ENCODE data around the gene EDEM1. TPM values are rescaled to one million over a fixed set of nuclear protein-coding genes. Genes with fewer than 3 reads are reported as not detected.

The EDEM1 gene
- total RNA-seq, 1 donor from 2014 or later = 62.7 TPM

- Histone ChIP-seq H3K4me3 (ENCODE audit: insufficient read depth, low read depth, low read length) (peak overlapping the region; percentile 3), H3K9ac (ENCODE audit: low read length) (no peak overlapping the region), H2AFZ (ENCODE audit: low read depth, low read length) (no peak overlapping the region), H3K4me2 (ENCODE audit: low read length) (peak overlapping the region; percentile 64), H3K9me3 (ENCODE audit: insufficient read depth, low read depth, low read length) (no peaks in the 10 kb centered on the region), H3K79me2 (ENCODE audit: insufficient read depth, low read length) (peaks cover 70% of the 10 kb centered on the region), H3K27me3 (ENCODE audit: insufficient read depth, low read length) (no peaks in the 10 kb centered on the region), H4K20me1 (ENCODE audit: insufficient read depth, low read length) (peaks cover 32% of the 10 kb centered on the region), H3K36me3 (ENCODE audit: insufficient read depth, low read length) (no peaks in the 10 kb centered on the region), H3K27ac (ENCODE audit: low read depth, low read length) (no peak overlapping the region), H3K4me1 (ENCODE audit: insufficient read depth, low read length) (peaks cover 33% of the 10 kb centered on the region)
- Mint-ChIP-seq H3K27ac (ENCODE audit: unreplicated experiment) (no peak overlapping the region), H3K27me3 (ENCODE audit: low read depth, unreplicated experiment) (no peaks in the 10 kb centered on the region), H3K4me3 (ENCODE audit: unreplicated experiment) (peak overlapping the region; percentile 96), H3K9me3 (ENCODE audit: unreplicated experiment) (peaks cover 2% of the 10 kb centered on the region), H3K4me1 (ENCODE audit: low read depth, unreplicated experiment) (peaks cover 31% of the 10 kb centered on the region), H3K36me3 (ENCODE audit: low read depth, unreplicated experiment) (peaks cover 11% of the 10 kb centered on the region)
- FAIRE-seq (no peak), DNase-seq (ENCODE audit: low read depth) (no peak)
- TF ChIP-seq EZH2 (IDR thresholded peaks at IDR 0.05; ENCODE audit: insufficient read depth, low read length) = no peak
- no peak for TF ChIP-seq CTCF (IDR thresholded peaks at IDR 0.05; ENCODE audit: insufficient read depth, low read depth, low read length)
Observed at GRCh38 chr3:5190147-5190791, 2.8 kb downstream of the EDEM1 start.

- H3K27me3 ChIP-seq (ENCODE audit: insufficient read depth, low read length) = no peaks in the 10 kb centered on the region
- peaks cover 43% of the 10 kb centered on the region for H3K4me1 Mint-ChIP-seq (ENCODE audit: low read depth, unreplicated experiment)
Observed at GRCh38 chr3:5191555-5192304, 4.2 kb downstream of the EDEM1 start.

More at GRCh38 chr3:5191555-5192304, 4.2 kb downstream of the EDEM1 start:
- H3K9me3 ChIP-seq (ENCODE audit: insufficient read depth, low read depth, low read length) = no peaks in the 10 kb centered on the region
- Mint-ChIP-seq H3K9me3 (ENCODE audit: unreplicated experiment) (peaks cover 2% of the 10 kb centered on the region), H3K36me3 (ENCODE audit: low read depth, unreplicated experiment) (peaks cover 8% of the 10 kb centered on the region), H3K27ac (ENCODE audit: unreplicated experiment) (no peak overlapping the region), H3K27me3 (ENCODE audit: low read depth, unreplicated experiment) (no peaks in the 10 kb centered on the region), H3K4me3 (ENCODE audit: unreplicated experiment) (no peak overlapping the region)
- H3K4me2 ChIP-seq (ENCODE audit: low read length) = no peak overlapping the region
- no peaks in the 10 kb centered on the region for H3K36me3 ChIP-seq (ENCODE audit: insufficient read depth, low read length)
- H4K20me1 ChIP-seq (ENCODE audit: insufficient read depth, low read length) = peaks cover 32% of the 10 kb centered on the region
- no peak overlapping the region for H3K27ac ChIP-seq (ENCODE audit: low read depth, low read length)
- no peak overlapping the region for H3K9ac ChIP-seq (ENCODE audit: low read length)
- TF ChIP-seq EZH2 (IDR thresholded peaks at IDR 0.05; ENCODE audit: insufficient read depth, low read length) (no peak), CTCF (IDR thresholded peaks at IDR 0.05; ENCODE audit: insufficient read depth, low read depth, low read length) (no peak)
- H2AFZ ChIP-seq (ENCODE audit: low read depth, low read length) = no peak overlapping the region
- DNase-seq (ENCODE audit: low read depth) = no peak
- no peak overlapping the region for H3K4me3 ChIP-seq (ENCODE audit: insufficient read depth, low read depth, low read length)
- no peak for FAIRE-seq
- peaks cover 84% of the 10 kb centered on the region for H3K79me2 ChIP-seq (ENCODE audit: insufficient read depth, low read length)
- peaks cover 28% of the 10 kb centered on the region for H3K4me1 ChIP-seq (ENCODE audit: insufficient read depth, low read length)
